Neural progenitor cell (in vitro differentiated cells): ENCODE results near the gene ADH1B.

Source experiments
- CTCF ChIP-seq: fragments of 200-600 bp; sonication (generic); IDR thresholded peaks from 2 replicates; pipeline ENCODE4 v1.5.1; 2017; ENCODE audit warnings: antibody characterized with exemption, mild to moderate bottlenecking
- EZH2 ChIP-seq: fragments of 200-600 bp; sonication (generic); IDR thresholded peaks from 2 replicates; pipeline ENCODE4 v1.6.1; 2017; ENCODE audit warnings: antibody characterized with exemption, mild to moderate bottlenecking, moderate library complexity

- no peak for TF ChIP-seq CTCF
- TF ChIP-seq EZH2: no peak
Observed at GRCh38 chr4:99341426-99341825, 20.2 kb upstream of the ADH1B start.
